IgD-negative memory B cell (primary cell): ENCODE data around the gene CDK5RAP1. TPM values are rescaled to one million over a fixed set of nuclear protein-coding genes. Genes with fewer than 3 reads are reported as not detected.
A peak's percentile ranks its signal among the peaks of the same experiment; 100 is the strongest.

Source experiments
- H3K27ac Mint-ChIP-seq, 3 donors: one replicate each; pipeline ENCODE4 v1.8.0; 2020 to 2022; ENCODE audit warnings: mild to moderate bottlenecking in 3 of 3, mixed read lengths in 3 of 3, moderate library complexity in 1 of 3
- H3K27me3 Mint-ChIP-seq: one replicate; pipeline ENCODE4 v1.8.0; 2021; ENCODE audit warnings: mixed read lengths
- H3K36me3 Mint-ChIP-seq: one replicate; pipeline ENCODE4 v1.8.0; 2020; ENCODE audit warnings: mild to moderate bottlenecking, mixed read lengths
- H3K4me1 Mint-ChIP-seq, 3 donors: one replicate each; pipeline ENCODE4 v1.8.0; 2020 to 2022; ENCODE audit warnings: mixed read lengths in 3 of 3, mild to moderate bottlenecking in 1 of 3
- H3K4me3 Mint-ChIP-seq, 4 donors: one replicate each; pipeline ENCODE4 v1.8.0; 2020 to 2022; ENCODE audit warnings: mild to moderate bottlenecking in 4 of 4, mixed read lengths in 4 of 4, moderate library complexity in 3 of 4
- H3K9me3 Mint-ChIP-seq, 3 donors: one replicate each; pipeline ENCODE4 v1.8.0; 2020 to 2021; ENCODE audit warnings: mixed read lengths in 3 of 3, mild to moderate bottlenecking in 1 of 3
- polyA plus RNA-seq: library from polyadenylated mRNA; unstranded; fragments of 300-500 nt; fragmentation: Illumina TruSeq; gene quantifications from one replicate; pipeline ENCODE4 v1.2.3, GENCODE V29; 2021

CDK5RAP1 gene
- polyA plus RNA-seq, 1 donor from 2014 or later = 29.0 TPM

DNA sequence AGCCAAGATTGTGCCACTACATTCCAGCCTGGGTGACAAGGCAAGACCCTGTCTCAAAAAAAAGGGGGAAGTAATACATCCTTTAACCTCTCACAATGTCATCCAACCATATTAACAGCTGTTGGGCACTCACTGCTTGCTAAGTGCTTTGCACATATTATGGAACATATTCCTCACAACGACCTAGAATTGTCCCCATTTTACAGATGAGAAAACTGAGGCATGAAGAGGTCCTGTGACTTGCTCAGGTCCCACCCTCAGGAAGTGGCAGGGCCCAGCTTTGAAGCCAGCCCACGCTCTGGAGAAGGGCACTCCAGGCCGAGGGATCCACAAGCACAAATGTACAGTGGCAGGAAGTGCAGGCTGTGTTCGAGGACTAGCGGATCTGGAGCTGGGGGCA lies 85.0 kb downstream of the CDK5RAP1 start:
- Mint-ChIP-seq H3K4me1 (peaks cover 0 to 1% (median 0%) of the 10 kb centered on the region in 3 donors), H3K27ac (no peak overlapping the region), H3K27me3 (peaks cover 16% of the 10 kb centered on the region), H3K9me3 (no peaks in the 10 kb centered on the region), H3K36me3 (no peaks in the 10 kb centered on the region), H3K4me3 (no peak overlapping the region)

DNA sequence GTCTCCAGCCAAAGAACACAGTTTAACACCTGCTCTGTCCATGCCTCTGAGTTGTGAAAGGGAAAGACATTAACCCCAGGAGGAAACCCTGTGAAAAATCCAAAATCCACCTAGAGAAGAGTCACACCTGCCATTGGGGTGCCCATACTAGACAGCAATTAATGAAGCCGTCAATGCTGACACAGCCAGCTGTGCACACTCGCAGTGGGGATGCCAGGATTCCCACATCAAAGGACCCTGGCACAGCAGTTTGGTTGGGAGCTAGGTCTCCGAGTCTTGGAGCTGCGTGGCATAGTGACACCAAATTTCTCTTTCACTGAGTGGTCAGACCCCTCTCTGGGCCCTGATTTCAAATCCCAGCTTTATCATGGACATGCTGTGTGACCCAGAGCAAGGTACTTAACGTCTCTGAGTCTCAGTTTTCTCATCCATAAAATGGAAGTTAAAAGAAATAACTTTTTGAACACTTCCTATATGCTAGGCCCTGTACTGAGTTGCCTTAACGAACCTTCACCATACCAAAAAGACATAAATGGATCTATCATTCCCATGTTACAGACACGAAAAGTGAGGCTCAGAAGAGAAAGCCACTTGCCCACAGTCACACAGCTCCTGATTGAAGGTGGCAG lies 87.5 kb downstream of the CDK5RAP1 start:
- Mint-ChIP-seq H3K9me3 (no peaks in the 10 kb centered on the region), H3K27ac (no peak overlapping the region), H3K27me3 (peaks cover 9% of the 10 kb centered on the region), H3K4me3 (no peak overlapping the region), H3K4me1 (peaks cover 0 to 1% (median 0%) of the 10 kb centered on the region in 3 donors), H3K36me3 (peaks cover 4% of the 10 kb centered on the region)

DNA sequence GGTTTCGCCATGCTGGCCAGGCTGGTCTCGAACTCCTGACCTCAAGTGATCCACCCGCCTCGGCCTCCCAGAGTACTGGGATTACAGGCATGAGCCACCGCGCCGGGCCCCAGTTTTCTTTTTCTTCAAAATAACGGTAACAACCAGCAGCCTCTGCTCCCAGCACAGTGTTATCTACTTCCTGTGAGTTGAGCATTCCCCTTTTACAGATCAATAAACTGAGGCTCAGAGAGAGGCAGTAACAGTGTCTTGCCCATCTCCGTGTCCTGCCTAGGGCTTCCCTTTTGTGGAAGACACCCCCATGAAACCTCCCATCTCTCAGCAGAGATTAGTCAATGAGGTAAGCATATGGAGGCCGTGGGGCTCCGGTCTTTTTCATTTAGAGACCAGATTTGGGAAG lies 88.7 kb downstream of the CDK5RAP1 start:
- H3K27ac Mint-ChIP-seq = no peak overlapping the region
- peaks cover 0 to 1% (median 0%) of the 10 kb centered on the region in 3 donors for H3K4me1 Mint-ChIP-seq
- H3K36me3 Mint-ChIP-seq = peaks cover 4% of the 10 kb centered on the region
- H3K9me3 Mint-ChIP-seq = no peaks in the 10 kb centered on the region
- H3K27me3 Mint-ChIP-seq = peaks cover 3% of the 10 kb centered on the region
- no peak overlapping the region for H3K4me3 Mint-ChIP-seq

- no peaks in the 10 kb centered on the region for H3K9me3 Mint-ChIP-seq
- H3K27me3 Mint-ChIP-seq = peaks cover 3% of the 10 kb centered on the region
- H3K36me3 Mint-ChIP-seq = peaks cover 4% of the 10 kb centered on the region
- H3K4me3 Mint-ChIP-seq = peak overlapping the region in 1 of 4 donors; percentile 17
- H3K27ac Mint-ChIP-seq = no peak overlapping the region
- peaks cover 0 to 1% (median 0%) of the 10 kb centered on the region in 3 donors for H3K4me1 Mint-ChIP-seq
Observed at GRCh38 chr20:33311996-33312395, 89.3 kb downstream of the CDK5RAP1 start.

DNA sequence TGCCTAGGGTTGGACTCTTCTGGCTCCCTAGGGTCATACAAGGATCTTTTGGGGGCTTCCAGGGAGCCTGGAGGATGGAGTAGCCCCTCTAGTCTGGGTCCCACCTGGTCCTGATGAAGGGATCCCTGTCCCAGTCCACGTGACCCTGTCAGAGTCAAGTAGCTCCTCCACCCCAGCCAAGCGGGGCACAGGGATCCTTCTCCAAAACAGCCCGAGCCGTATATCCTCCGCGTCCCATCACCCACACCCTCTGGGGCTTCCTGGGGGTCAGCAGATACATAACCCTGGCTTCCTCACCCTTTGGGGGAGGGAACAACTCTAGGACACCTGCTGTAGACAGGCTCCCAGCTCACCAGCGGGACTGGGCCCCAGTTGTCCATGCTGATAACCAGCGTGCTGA lies 90.3 kb downstream of the CDK5RAP1 start:
- no peaks in the 10 kb centered on the region for H3K4me1 Mint-ChIP-seq
- no peak overlapping the region for H3K27ac Mint-ChIP-seq
- H3K9me3 Mint-ChIP-seq = no peaks in the 10 kb centered on the region
- no peak overlapping the region for H3K4me3 Mint-ChIP-seq
- H3K27me3 Mint-ChIP-seq = peaks cover 3% of the 10 kb centered on the region
- peaks cover 4% of the 10 kb centered on the region for H3K36me3 Mint-ChIP-seq

- no peak overlapping the region for H3K27ac Mint-ChIP-seq
- H3K4me1 Mint-ChIP-seq = no peaks in the 10 kb centered on the region
- H3K9me3 Mint-ChIP-seq = no peaks in the 10 kb centered on the region
- H3K36me3 Mint-ChIP-seq = peaks cover 4% of the 10 kb centered on the region
- peaks cover 3% of the 10 kb centered on the region for H3K27me3 Mint-ChIP-seq
- H3K4me3 Mint-ChIP-seq = no peak overlapping the region
Observed at GRCh38 chr20:33310327-33310899, 90.9 kb downstream of the CDK5RAP1 start.

DNA sequence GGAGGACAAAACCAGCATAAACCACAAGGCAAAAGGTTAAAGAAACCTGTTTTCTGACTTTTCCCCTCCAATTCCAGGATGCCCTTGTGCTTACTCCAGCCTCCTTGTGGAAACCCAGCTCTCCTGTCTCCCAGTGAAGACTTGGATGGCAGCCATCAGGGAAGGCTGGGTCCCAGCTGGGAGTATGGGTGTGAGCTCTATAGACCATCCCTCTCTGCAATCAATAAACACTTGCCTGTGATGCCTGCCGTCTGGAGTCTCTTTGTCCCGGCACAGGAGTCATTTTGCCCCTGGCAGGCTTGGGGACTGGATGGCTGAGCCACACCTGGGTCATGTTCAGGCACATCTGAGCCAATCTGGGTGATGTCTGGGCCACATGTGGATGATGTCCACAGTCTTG lies 91.7 kb downstream of the CDK5RAP1 start:
- Mint-ChIP-seq H3K9me3 (no peaks in the 10 kb centered on the region), H3K4me1 (no peaks in the 10 kb centered on the region), H3K4me3 (no peak overlapping the region), H3K36me3 (peaks cover 4% of the 10 kb centered on the region), H3K27me3 (peaks cover 2% of the 10 kb centered on the region), H3K27ac (peak overlapping the region in 1 of 3 donors; percentile 54)

Other genes starting within 250 kb of the CDK5RAP1 start
- gene BPIFA2, start 233.4 kb downstream of the CDK5RAP1 start, polyA plus RNA-seq = not detected
- gene BPIFA3, start 184.2 kb downstream of the CDK5RAP1 start, polyA plus RNA-seq = not detected
- not detected for gene BPIFA1, start 165.5 kb downstream of the CDK5RAP1 start, polyA plus RNA-seq
- not detected for gene BPIFB1, start 118.3 kb downstream of the CDK5RAP1 start, polyA plus RNA-seq
- 13.2 TPM for gene SNTA1, start 42.2 kb upstream of the CDK5RAP1 start, polyA plus RNA-seq
- 22.8 TPM for gene CBFA2T2, start 88.6 kb upstream of the CDK5RAP1 start, polyA plus RNA-seq